ENCODE data around the gene DYNC1I2.
"Not testable (repeated sequence)": the region's sequence is repeated elsewhere in the genome, so short reads cannot be mapped to it uniquely, and the experiment has no call there.

The DYNC1I2 gene

DNA sequence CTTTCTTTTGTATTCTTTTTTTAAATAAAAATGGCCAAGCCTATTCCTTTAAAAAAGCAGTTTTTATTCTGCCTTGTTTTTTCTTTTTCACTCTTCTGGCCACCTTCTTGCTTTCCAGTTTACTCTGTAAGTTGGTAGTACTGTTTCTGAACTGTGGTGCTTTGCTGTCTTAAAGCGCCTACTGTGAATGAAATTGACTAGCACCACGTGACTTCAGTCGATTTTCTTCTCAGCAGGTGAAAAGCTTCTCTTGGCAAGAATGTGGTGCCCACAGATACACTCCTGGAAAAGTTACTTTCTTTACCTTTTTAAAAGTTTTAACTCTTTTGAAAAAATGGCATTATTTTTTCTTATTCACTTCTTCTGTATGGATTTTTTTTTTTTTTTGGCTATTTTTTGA lies 32.4 kb downstream of the DYNC1I2 start:
- no peak for DNase-seq

DNA sequence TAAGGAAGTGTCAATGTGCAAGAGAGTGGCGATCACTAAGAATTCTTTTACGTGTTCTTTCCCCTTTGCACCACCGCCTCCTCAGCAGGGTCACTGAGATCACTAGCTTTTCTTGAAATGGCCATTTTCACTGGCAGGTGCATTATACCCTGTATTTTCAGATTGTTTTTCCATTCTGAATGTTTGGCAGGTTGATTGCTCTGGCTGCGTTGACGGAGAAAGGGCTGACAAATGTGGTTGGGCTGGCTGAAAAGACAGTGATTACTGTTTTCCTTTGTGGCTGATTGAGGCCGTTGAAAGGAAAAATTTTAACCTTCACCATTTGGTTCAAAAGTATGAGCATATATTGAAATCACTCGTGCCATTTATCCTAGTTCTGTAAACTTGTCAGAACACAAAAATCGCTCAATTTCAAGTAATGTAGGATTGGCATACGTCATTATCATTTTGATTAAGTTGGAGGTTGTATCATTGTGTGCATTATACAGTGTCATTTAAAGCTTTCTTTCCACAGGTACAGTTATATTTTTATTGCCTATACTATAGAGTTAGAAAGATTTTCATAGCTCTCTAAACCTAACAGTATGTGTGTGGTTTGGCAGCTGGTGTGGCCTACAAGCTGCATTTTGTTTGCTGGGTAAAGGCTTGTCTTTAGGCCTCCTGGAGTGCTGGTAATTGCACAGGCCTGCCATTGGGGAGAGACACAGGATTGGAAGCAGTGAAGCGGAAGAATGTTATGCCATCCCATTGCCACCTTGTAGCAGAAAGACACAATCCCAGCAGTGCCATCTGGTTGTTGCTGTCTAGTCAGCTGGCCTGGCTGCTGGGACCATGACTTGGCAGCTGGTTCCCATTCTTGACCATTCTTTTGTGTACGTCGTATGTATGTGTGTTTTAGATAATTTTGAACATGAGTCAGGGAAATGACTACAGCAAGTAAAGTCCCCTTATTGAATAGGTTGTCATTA lies 36.7 kb downstream of the DYNC1I2 start:
- no peak for DNase-seq

DNA sequence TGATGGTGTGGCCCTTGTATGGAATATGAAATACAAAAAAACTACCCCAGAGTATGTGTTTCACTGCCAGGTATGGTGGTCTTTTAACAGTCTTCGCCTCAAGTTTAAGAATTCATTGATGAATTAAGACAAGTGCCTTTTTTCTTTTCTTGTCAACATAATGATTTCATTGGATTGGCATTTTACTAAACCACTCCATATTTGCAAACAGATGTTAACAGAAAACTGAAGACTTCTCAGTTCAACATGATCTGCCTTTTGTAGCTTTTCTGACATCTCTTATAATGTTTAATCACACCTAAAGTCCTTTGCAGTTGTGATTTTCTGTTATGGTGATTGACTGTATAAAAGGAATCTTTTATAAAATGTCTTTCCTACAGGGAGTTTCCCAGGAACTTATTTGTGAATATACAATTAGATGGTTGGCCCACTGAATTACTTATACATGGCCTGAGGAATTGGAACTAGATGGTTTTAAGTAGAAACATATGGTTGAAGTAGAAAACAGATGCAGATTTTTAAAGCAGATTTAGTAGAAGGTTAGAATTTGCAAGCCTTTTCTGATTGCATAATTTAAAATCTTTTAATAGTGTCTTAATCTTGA lies 39.7 kb downstream of the DYNC1I2 start:
- DNase-seq, result no peak

DNA sequence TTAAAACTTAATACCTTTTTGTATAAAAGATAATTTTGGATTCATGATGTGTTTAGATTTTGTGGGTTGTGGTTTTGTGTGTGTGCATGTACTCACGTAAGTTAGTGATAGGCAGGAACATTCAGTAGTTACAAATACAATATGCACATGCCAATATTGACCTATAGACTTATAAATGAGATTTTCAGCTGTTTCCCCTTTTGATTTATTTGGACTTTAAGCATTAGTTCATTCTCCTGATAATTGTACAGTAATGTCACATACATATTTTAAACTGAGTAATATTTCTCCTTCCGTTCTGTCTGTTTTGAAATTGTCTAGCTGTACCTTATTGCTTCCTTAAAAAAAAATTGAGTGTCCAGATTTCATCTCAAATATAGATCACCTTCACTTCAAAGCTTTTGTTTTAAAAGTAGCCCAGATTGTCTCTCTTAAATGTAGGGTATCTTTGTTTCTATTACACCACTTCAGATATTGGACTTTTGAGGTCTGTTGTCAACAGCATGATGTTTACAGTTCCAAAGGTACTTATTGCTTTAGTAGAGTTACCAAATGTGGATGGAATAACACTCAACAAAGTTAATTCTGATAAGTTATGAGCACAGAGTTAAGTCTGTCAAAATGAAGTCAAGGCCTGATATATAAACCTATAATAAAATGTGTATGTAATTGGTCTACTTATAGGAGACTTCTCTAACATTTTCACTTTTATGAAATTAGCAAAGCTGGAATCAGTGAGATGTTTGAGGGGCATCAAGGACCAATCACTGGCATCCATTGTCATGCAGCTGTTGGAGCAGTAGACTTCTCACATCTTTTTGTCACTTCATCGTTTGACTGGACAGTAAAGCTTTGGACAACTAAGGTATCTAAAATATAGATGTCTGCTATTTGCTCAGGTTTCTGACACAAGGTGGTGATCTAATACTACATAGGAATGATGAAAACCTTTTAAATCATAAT lies 42.0 kb downstream of the DYNC1I2 start:
- no peak for DNase-seq

DNA sequence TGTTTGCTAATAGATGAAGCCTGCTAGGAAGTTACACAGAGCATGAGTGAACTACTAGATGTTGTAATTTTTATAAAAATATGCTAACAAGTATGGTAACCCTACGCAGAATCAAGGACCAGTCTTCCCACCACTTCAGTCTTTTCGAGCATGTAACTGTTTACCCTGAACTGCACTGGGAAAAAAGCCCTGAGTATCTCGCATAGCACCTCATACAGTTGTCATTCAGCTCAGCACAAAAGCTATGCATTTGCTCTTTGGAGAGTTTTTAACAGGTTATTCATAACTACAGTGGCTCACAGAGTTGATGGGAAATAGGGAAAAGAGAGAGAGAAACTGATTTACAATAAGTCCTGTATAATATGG lies 42.7 kb downstream of the DYNC1I2 start:
- DNase-seq, result no peak

DNA sequence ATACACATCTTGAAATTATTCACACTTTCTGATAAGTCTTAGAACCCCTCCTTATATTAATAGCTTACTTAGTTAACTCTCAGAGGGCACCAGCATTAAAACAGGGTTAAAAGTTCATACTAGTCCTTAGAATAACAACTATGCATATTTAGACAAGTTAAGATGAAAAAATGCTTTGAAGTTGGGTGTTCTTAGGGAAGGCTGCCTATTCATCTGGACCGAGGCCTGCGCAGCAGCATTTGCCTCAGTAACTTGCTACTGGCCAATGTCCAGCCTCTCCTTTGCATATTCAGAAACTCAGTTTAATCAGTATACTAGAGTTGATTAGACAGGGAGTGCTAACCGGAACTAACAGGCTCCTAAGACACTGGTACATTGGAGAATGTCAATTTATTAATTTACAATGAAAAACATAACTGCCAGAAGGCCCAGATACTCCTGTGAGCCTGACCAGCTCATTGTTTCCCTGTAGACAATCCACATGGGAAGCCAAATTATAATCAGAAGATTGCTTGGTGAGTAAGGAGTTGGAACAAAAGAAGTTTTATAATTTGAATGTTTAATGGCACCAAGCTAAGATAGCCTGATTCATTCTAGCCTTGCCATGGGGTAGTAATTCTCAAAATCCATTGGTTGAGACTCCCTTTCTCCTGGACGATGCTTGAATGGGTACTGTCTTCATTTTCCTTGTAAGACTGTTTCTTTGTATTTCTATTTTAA lies 48.9 kb downstream of the DYNC1I2 start:
- no peak for DNase-seq

DNA sequence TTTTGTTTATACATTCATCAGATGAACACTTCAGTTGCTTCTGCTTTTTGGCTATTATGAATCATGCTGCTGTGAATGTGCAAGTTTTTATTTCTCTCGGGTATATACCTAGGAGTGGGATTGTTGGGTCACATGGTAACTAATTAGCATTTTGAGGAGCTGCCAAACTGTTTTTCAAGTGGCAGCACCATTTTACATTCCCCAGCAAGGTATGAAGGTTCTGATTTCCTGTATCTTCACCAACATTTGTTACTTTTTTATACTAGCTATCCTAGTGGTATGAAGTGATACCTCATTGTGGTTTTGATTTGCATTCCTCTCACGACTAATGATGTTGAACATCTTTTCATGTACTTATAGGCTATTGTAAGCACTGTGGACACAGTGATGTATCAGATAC lies 53.9 kb downstream of the DYNC1I2 start:
- DNase-seq, result no peak

DNA sequence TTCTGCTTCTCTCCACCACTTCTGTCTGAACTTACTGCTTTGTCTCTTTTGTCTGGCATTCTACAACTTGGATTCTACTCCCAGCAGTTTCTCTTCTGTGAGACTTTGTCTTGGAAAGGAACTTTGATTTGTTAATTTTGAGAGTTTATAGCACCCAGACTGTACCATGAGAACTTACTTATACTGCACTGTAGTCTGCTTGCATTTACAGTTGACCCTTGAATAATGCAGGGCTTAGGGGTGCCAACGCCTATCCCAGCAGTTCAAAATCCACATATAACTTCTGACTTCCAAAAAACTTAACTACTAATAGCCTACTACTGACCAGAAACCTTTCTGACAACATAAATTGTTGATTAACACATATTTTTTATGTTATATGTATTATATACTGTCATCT lies 55.5 kb downstream of the DYNC1I2 start:
- no peak for DNase-seq

DNA sequence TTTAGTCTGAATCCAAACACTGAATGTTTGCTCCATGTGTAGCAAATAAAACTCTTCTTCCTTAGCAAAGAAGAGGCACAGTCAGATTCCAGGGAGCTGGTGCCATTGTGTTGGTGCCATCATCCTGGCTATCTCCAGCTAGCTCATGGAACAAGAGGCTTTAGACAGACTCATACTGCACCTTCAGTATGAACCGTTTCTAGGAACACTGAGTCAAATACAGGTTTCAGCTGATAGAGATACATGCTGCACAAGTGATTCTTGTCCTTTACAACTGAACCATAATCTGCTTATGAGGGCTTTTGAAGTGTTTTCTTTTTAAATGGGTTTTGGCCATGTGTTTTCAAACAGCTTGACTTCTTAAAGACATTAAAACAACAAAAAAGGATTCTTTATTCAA lies 57.9 kb downstream of the DYNC1I2 start:
- no peak for DNase-seq

DNA sequence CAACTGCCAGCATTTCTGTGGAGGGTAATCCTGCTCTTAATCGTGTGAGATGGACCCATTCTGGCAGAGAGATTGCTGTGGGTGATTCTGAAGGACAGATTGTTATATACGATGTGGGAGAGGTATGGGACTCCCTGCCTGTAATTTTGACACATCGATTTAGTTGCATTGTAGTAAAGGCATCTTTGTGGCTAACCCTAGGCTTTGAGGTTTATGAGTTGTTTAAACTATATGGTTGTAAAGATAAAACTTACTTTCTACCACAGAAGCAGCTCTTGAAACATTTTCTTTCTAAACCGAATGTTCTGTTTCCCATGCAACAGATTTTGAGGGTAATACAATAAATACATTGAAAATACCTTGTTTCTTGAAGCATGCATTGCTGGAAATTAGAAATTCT lies 58.5 kb downstream of the DYNC1I2 start:
- no peak for DNase-seq

DNA sequence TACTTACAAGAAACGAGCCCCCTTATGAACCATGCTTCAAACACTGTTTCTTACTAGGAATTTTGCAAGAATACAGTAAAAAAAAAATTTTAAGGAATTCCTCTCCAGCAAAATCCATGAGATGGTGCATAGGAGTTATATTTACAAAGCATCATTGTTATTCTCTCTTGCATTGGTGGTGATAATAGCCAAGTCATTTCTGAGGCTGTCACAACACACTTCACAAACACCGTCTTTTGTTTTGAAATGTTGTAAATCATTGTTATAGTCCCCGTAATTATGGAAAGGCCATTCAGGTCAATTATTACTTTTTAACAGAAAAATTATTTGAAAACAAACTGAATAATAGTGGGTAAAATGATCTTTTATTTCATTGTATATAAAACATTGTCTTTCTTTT lies 60.1 kb downstream of the DYNC1I2 start:
- DNase-seq, result no peak

DNA sequence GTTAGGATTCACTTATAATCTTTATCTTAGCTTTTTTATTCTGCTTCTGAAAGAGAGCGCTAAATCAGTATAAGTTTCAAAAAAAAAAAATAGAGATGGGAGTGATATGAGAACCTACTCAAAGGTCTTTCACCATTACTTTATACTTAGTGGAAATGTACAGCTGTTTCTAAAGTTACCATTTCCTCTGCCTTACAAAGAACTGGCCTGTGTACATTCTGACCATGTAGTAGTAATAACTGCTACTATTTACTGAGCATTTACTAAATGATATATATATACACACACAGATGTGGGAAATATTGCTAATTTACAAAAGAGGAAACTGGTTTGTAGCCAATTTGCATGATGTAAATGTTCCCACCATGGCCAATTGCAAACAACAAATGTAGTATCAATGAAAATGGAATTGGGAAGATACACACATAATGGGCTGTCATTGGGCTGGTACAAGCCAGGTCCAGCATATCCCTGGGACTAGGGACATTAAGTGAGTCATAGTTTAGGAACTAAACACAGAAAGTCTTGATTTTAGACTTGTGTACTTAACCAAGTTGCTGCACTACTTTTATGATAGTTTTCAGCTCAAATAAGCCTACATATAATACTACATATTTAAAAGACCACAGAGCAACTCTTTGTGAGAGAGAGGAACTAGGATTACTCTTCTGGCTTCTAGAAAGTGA lies 67.1 kb downstream of the DYNC1I2 start:
- no peak for DNase-seq

DNA sequence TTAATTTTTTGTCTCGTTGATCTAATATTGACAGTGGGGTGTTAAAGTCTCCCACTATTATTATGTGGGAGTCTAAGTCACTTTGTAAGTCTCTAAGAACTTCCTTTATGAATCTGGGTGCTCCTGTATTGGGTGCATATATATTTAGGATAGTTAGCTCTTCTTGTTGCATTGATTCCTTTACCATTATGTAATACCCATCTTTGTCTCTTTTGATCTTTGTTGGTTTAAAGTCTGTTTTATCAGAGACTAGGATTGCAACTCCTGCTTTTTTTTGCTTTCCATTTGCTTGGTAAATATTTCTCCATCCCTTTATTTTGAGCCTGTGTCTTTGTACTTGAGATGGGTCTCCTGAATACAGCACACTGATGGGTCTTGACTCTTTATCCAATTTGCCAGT lies 71.5 kb downstream of the DYNC1I2 start:
- not testable (repeated sequence) for DNase-seq

DNA sequence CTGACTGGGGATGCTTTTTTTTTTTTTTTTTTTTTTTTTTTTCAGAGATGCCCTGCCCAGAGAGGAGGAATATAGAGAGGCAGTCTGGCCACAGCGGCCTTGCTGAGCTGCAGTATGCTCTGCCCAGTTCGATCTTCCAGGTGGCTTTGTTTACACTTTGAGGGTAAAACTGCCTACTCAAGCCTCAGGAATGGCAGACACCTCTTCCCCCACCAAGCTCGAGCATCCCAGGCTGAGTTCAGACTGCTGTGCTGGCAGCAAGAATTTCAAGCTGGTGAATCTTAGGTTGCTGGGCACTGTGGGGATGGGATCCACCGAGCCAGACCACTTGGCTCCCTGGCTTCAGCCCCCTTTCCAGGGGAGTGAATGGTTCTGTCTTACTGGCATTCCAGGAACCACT lies 73.9 kb downstream of the DYNC1I2 start:
- not testable (repeated sequence) for DNase-seq

DNA sequence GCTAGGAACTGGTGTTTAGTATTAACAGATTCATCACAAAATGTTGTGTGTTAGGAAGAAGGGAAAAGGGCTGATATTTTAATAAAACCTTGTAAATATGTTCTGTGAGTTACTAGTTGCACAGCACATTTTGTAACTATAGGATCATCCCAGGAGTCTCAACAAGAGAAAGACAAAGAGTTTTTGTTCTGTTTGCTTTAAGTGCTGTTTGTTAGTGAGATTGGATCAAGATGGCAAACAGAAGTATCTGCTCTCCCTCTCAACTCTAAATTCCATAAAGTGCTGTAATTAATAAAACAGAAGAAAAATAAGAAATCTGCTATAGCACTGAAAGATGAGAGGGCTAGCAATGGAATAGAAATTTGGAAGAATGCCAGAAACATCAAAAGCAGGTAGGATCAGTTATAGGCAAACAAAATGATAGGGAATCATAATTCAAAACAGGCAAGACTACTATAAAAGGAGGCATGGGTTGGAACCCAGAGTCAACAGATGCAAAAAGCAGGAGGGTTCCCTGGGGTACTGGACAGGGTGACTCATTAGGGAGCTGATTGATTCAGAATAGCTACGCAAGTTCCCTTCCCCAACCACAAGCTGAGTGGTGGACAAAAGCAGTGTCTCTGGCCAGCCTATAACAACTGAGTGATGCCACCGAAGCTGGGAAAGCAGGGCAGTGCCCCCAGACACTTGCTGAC lies 75.8 kb downstream of the DYNC1I2 start:
- DNase-seq, result no peak

DNA sequence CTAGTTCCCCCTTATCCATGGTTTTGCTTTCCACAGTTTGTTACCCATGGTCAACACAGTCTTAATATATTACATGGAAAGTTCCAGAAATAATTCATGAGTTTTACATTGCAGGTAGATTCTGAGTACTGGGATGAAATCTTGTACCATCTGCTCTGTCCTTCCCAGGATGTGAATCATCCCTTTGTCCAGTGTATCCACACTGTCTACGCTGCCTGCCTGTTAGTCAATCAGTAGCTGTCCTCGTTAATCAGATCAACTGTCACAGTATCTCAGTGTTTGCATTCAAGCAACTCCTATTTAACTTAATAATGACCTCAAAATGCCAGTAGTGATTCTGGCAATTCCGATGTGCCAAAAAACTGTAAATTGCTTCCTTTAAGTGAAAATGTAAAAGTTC lies 76.3 kb downstream of the DYNC1I2 start:
- DNase-seq, result no peak

DNA sequence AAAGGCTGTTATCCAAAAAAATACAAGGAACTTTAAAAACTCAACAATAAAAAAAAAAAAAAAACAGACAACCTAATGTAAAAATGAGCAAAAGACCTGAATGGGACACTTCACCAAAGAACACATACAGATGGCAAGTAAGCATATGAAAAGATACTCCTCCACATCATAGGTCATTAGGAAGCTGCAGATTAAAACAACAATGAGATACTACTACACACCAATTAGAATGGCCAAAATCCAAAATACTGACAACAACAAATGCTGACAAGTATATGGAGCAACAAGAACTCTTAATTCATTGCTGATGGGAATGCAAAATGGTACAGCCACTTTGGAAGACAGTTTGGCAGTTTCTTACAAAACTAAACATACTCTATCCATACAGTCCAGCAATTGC lies 84.2 kb downstream of the DYNC1I2 start:
- DNase-seq, result no peak

DNA sequence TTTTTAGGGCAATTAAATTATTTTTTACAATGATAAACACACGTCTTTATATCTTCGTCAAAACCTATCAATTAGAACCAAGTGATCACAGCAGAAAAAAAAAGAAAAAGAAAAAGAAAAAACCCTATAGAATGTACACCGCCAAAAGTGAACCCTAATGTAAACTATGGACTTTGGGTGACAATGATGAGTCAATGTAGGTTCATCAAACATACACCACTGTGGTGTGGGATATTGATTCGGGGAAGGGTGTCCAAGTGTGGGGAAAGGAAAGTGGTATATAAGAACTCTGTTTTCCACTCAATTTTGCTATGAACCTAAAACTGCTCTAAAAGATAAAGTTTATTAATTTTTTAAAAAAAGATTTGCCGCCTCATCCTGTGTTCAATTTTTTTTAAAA lies 85.1 kb downstream of the DYNC1I2 start:
- DNase-seq, result no peak

DNA sequence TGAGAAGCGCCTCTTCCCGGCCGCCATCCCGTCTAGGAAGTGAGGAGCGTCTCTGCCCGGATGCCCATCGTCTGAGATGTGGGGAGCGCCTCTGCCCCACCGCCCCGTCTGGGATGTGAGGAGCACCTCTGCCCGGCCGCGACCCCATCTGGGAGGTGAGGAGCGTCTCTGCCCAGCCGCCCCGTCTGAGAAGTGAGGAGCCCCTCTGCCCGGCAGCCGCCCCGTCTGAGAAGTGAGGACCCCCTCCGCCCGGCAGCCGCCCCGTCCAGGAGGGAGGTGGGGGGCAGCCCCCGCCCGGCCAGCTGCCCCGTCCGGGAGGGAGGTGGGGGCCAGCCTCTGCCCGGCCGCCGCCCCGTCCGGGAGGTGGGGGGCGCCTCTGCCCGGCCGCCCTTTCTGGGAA lies 87.3 kb downstream of the DYNC1I2 start:
- DNase-seq, result not testable (repeated sequence)

DNA sequence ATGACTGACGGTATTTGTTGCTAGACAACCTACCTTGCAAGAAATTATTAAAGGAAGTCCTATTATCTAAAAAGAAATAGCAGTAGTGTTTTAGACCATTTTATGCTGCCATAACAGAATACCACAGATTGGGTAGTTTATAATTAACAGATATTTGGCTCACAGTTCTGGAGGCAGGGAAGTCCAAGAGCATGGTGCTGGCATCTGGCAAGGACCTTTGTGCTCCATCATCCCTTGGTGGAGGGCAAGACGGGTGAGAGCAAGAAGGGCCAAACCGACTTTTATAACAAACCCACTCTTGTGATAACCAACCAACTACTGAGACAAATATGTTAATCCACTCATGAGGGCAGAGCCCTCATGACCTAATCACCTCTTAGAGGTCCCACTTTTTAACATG lies 91.2 kb downstream of the DYNC1I2 start:
- DNase-seq, result no peak

DNA sequence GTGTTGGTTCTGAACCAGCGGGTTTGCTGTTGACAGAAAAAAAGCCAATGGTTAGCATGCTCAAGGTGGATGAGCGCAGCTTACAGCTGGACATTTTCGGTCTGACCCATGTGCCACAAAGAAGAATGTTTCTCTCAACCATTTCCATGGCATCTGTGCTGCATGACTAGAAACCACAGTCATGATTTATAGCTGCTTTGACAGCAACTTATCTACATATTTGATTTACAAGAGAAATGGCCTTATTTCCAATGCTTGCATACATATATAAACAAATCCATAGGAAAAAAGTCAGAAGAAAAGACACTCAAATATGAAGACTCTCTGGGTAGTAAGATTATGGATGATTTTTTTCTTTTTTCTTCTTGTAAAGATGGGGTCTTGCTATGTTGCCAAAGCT lies 98.2 kb downstream of the DYNC1I2 start:
- DNase-seq, result no peak
